Trophoblast cell (in vitro differentiated cells and primary cell): ENCODE results near the gene PTPRN2.

Experiments
- DNase-seq, 2 donors: peaks; one replicate each; pipeline ENCODE4 v3.0.0-alpha.2; 2016
- H2AFZ ChIP-seq: 2 replicates; pipeline ENCODE4 v1.6.1; 2013; ENCODE audit warnings: low read length, moderate library complexity, mild to moderate bottlenecking; ENCODE audit not compliant: insufficient read depth, poor library complexity
- H2AK5ac ChIP-seq: 2 replicates; pipeline ENCODE4 v1.6.1; 2013; ENCODE audit warnings: mild to moderate bottlenecking, low read length
- H2BK120ac ChIP-seq: 2 replicates; pipeline ENCODE4 v1.6.1; 2013; ENCODE audit warnings: low read length, mild to moderate bottlenecking, moderate library complexity; ENCODE audit not compliant: insufficient read depth, poor library complexity
- H2BK12ac ChIP-seq: 2 replicates; pipeline ENCODE4 v1.6.1; 2013; ENCODE audit warnings: mild to moderate bottlenecking, low read length, moderate library complexity
- H2BK5ac ChIP-seq: 2 replicates; pipeline ENCODE4 v1.6.1; 2013; ENCODE audit warnings: low read length, low read depth, moderate library complexity, mild to moderate bottlenecking; ENCODE audit not compliant: poor library complexity
- H3K14ac ChIP-seq: 2 replicates; pipeline ENCODE4 v1.6.1; 2013; ENCODE audit warnings: mild to moderate bottlenecking, low read length
- H3K18ac ChIP-seq: 2 replicates; pipeline ENCODE4 v1.6.1; 2013; ENCODE audit warnings: mild to moderate bottlenecking, low read length
- H3K23ac ChIP-seq: 2 replicates; pipeline ENCODE4 v1.6.1; 2013; ENCODE audit warnings: low read length
- H3K27ac ChIP-seq: 2 replicates; pipeline ENCODE4 v1.5.1; 2013; ENCODE audit warnings: low read depth, mild to moderate bottlenecking, inconsistent platforms, low read length, moderate library complexity
- H3K27me3 ChIP-seq: 2 replicates; pipeline ENCODE4 v1.6.1; 2013; ENCODE audit warnings: inconsistent platforms, mild to moderate bottlenecking, low read length, moderate library complexity; ENCODE audit not compliant: insufficient read depth
- H3K36me3 ChIP-seq, 2 experiments: 1 replicate in 1 of 2; 2 replicates in 1 of 2; pipeline ENCODE4 v1.6.1; 2013; ENCODE audit warnings: low read length in 2 of 2, mild to moderate bottlenecking in 2 of 2, moderate library complexity in 1 of 2; ENCODE audit not compliant: insufficient read depth in 2 of 2, control insufficient read depth in 1 of 2
- H3K4ac ChIP-seq: 2 replicates; pipeline ENCODE4 v1.6.1; 2013; ENCODE audit warnings: low read depth, mild to moderate bottlenecking, low read length, moderate library complexity
- H3K4me1 ChIP-seq, 2 experiments: 1 replicate in 1 of 2; 2 replicates in 1 of 2; pipeline ENCODE4 v1.6.1; 2013; ENCODE audit warnings: low read length in 2 of 2, mild to moderate bottlenecking in 2 of 2, moderate library complexity in 1 of 2; ENCODE audit not compliant: insufficient read depth in 2 of 2, control insufficient read depth in 1 of 2
- H3K4me2 ChIP-seq: 2 replicates; pipeline ENCODE4 v1.6.1; 2013; ENCODE audit warnings: inconsistent platforms, mild to moderate bottlenecking, low read length, moderate library complexity
- H3K4me3 ChIP-seq: 2 replicates; pipeline ENCODE4 v1.5.1; 2013; ENCODE audit warnings: mild to moderate bottlenecking, low read depth, low read length, inconsistent platforms
- H3K79me1 ChIP-seq: one replicate; pipeline ENCODE4 v1.6.1; 2013; ENCODE audit warnings: low read length
- H3K79me2 ChIP-seq: 2 replicates; pipeline ENCODE4 v1.6.1; 2013; ENCODE audit warnings: low read length, mild to moderate bottlenecking; ENCODE audit not compliant: control insufficient read depth, insufficient read depth, poor library complexity
- H3K9ac ChIP-seq: 2 replicates; pipeline ENCODE4 v1.6.1; 2013; ENCODE audit warnings: mild to moderate bottlenecking, low read length
- H3K9me3 ChIP-seq: 2 replicates; pipeline ENCODE4 v1.6.1; 2013; ENCODE audit warnings: low read depth, mild to moderate bottlenecking, control low read depth, inconsistent platforms, low read length; ENCODE audit not compliant: insufficient read depth
- H4K12ac ChIP-seq: 2 replicates; pipeline ENCODE4 v1.6.1; 2013; ENCODE audit warnings: low read depth, mild to moderate bottlenecking, low read length, moderate library complexity
- H4K8ac ChIP-seq: 2 replicates; pipeline ENCODE4 v1.6.1; 2013; ENCODE audit warnings: low read depth, mild to moderate bottlenecking, low read length, moderate library complexity
- H4K91ac ChIP-seq: one replicate; pipeline ENCODE4 v1.6.1; 2013; ENCODE audit warnings: low read depth, mild to moderate bottlenecking, low read length, moderate library complexity
- WGBS: extraction: QIAGEN DNeasy Blood & Tissue Kit; methylation state at CpG from one replicate; pipeline ENCODE4 v1.1.7; 2013; ENCODE audit warnings: missing lambda C conversion rate; ENCODE audit not compliant: insufficient read length, insufficient coverage; ENCODE audit errors: extremely low coverage; 5-methylcytosine and 5-hydroxymethylcytosine counted together

The PTPRN2 gene

DNA sequence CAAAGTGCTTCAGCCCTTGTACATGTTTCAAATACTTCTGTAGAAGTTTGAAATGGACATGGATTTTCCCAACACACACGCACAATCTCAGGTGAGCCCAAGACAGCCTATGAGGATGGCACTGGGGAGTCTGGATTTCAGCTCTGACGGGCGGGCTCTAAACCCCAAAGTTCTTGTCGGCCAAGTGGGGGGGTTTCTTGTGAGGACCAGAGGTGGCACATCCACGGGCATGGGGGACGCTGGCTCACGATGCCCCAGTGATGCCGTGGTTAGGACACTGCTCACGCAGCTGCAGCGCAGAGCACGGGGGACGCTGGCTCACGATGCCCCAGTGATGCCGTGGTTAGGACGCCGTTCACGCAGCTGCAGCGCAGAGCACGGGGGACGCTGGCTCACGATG is 970.7 kb downstream of the PTPRN2 start:
- Histone ChIP-seq H3K4me2 (no peak overlapping the region), H3K4me3 (no peak overlapping the region), H3K79me2 (no peaks in the 10 kb centered on the region), H3K23ac (no peak overlapping the region), H3K27ac (no peak overlapping the region), H2BK5ac (no peak overlapping the region), H4K91ac (no peak overlapping the region), H3K4me1 (peaks cover 2 to 4% of the 10 kb centered on the region in 2 experiments), H3K14ac (no peak overlapping the region), H4K8ac (no peak overlapping the region), H2BK120ac (no peak overlapping the region), H3K9ac (no peak overlapping the region), H3K27me3 (no peaks in the 10 kb centered on the region), H3K36me3 (no peaks in the 10 kb centered on the region), H2AK5ac (no peak overlapping the region), H4K12ac (no peak overlapping the region), H3K4ac (no peak overlapping the region), H3K9me3 (peaks cover 5% of the 10 kb centered on the region), H3K18ac (no peak overlapping the region), H2AFZ (no peak overlapping the region), H3K79me1 (no peaks in the 10 kb centered on the region), H2BK12ac (no peak overlapping the region)
- DNase-seq = no peak
- no CpG with 5 or more reads among the region's 21 CpGs for WGBS

DNA sequence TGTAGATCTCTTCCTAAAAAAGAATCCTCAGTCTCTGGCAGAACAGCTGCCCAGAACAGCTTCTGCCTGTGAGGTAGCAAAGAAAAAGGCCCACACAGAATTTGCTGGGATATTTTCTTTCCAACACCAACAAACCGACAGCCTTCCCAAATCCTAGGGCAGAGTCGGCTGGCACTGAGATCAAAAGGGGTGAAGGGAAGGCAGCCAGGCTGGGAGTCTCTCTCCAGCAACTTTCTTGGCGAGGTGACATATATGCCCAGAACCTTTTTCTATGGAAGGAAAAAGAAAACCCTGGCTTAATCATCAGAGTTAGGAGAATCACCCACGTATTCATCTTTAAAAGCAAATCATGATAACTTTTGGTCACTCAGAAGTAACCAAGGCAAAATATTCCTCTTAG is 971.2 kb downstream of the PTPRN2 start:
- Histone ChIP-seq H3K9ac (no peak overlapping the region), H3K27ac (no peak overlapping the region), H2BK12ac (no peak overlapping the region), H3K4ac (no peak overlapping the region), H3K27me3 (no peaks in the 10 kb centered on the region), H3K18ac (no peak overlapping the region), H2AFZ (no peak overlapping the region), H3K14ac (no peak overlapping the region), H3K4me1 (peaks cover 2 to 4% of the 10 kb centered on the region in 2 experiments), H2BK120ac (no peak overlapping the region), H3K23ac (no peak overlapping the region), H4K12ac (no peak overlapping the region), H3K4me3 (no peak overlapping the region), H4K91ac (no peak overlapping the region), H2BK5ac (no peak overlapping the region), H3K4me2 (no peak overlapping the region), H3K9me3 (peaks cover 5% of the 10 kb centered on the region), H2AK5ac (no peak overlapping the region), H3K79me1 (no peaks in the 10 kb centered on the region), H4K8ac (no peak overlapping the region), H3K36me3 (no peaks in the 10 kb centered on the region), H3K79me2 (no peaks in the 10 kb centered on the region)
- DNase-seq = no peak
- no CpG with 5 or more reads among the region's 4 CpGs for WGBS

DNA sequence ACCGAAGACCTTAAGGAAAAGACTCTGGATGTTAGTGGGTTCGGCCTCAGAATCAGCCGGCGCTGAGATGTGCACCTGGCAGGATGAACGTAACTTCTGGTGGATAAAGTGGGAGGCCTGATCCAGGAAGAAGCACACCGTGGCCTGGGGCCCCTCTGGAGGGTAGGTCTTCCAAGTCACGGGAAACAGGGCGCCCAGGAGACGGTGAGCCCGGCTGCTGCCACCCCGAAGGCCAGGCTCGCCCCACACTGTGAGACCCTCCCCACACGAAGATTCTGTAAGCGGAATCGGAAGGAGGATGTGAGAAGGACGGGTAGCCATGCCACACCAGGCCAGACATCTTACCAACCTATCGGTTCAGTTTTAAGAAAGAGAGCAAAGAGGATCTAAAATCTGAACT is 971.8 kb downstream of the PTPRN2 start:
- no peak overlapping the region for H3K9ac ChIP-seq
- H3K4me3 ChIP-seq = no peak overlapping the region
- H3K4me1 ChIP-seq = peaks cover 0 to 4% of the 10 kb centered on the region in 2 experiments
- no peaks in the 10 kb centered on the region for H3K79me1 ChIP-seq
- no peak overlapping the region for H3K14ac ChIP-seq
- H2BK120ac ChIP-seq = no peak overlapping the region
- H3K27me3 ChIP-seq = no peaks in the 10 kb centered on the region
- H3K23ac ChIP-seq = no peak overlapping the region
- no peak overlapping the region for H4K8ac ChIP-seq
- peaks cover 7% of the 10 kb centered on the region for H3K9me3 ChIP-seq
- H3K4me2 ChIP-seq = no peak overlapping the region
- H3K79me2 ChIP-seq = no peaks in the 10 kb centered on the region
- H2BK5ac ChIP-seq = no peak overlapping the region
- H3K4ac ChIP-seq = no peak overlapping the region
- no peaks in the 10 kb centered on the region for H3K36me3 ChIP-seq
- H4K12ac ChIP-seq = no peak overlapping the region
- no peak overlapping the region for H2AK5ac ChIP-seq
- no peak for DNase-seq
- H2BK12ac ChIP-seq = no peak overlapping the region
- H2AFZ ChIP-seq = no peak overlapping the region
- no CpG with 5 or more reads among the region's 17 CpGs for WGBS
- no peak overlapping the region for H3K18ac ChIP-seq
- H3K27ac ChIP-seq = no peak overlapping the region
- no peak overlapping the region for H4K91ac ChIP-seq

DNA sequence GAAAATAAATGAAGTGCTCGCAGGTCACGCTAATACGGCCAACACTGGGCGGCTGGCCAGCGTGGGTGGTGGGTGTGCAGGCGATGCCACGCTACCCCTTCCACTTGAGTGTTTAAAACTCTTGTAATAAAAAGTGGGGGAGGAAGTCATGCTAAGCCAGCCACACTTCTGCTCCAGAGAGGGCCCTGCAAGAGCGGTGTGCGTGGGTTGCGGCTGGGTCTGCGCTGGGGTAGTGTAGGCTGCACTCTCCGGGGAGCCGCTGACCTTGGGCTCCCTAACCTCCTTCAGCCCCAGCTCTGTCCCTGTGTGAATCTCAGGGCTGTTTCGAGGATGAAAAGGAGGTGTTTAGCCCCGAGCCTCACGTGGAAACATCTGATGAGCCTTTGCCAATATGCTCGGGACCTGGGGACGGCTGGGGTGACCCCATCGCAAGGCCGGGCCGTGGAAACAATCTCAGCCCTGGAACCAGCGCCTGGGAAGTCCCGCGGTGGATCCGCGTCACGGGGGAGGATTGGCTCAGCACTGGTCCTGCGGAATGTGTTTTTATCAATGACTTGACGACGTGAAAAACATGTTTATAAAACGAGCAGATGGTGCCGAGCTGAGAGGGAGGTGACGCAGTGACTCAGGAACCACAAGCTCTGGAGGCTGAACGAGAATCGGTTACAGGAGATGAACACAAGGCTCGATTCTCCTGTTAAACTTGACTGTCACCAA is 972.4 kb downstream of the PTPRN2 start:
- H3K36me3 ChIP-seq = no peaks in the 10 kb centered on the region
- no peak overlapping the region for H3K4me3 ChIP-seq
- no peak overlapping the region for H2BK120ac ChIP-seq
- H3K4me2 ChIP-seq = no peak overlapping the region
- no peak overlapping the region for H2AFZ ChIP-seq
- no peak overlapping the region for H3K9ac ChIP-seq
- H3K9me3 ChIP-seq = peaks cover 7% of the 10 kb centered on the region
- H4K8ac ChIP-seq = no peak overlapping the region
- no peak overlapping the region for H3K18ac ChIP-seq
- H4K12ac ChIP-seq = no peak overlapping the region
- H2BK5ac ChIP-seq = no peak overlapping the region
- H2AK5ac ChIP-seq = no peak overlapping the region
- peak in 1 of 2 donors; percentile 1 for DNase-seq
- no CpG with 5 or more reads among the region's 36 CpGs for WGBS
- H4K91ac ChIP-seq = no peak overlapping the region
- H3K23ac ChIP-seq = no peak overlapping the region
- H3K14ac ChIP-seq = no peak overlapping the region
- no peaks in the 10 kb centered on the region for H3K27me3 ChIP-seq
- no peak overlapping the region for H3K4ac ChIP-seq
- no peak overlapping the region for H3K27ac ChIP-seq
- H2BK12ac ChIP-seq = no peak overlapping the region
- no peaks in the 10 kb centered on the region for H3K4me1 ChIP-seq
- H3K79me1 ChIP-seq = no peaks in the 10 kb centered on the region
- no peaks in the 10 kb centered on the region for H3K79me2 ChIP-seq
